AG08396 (cell line): ENCODE data around the gene HOXA4.
A peak's percentile ranks its signal among the peaks of the same experiment; 100 is the strongest.

Source experiments
- DNase-seq: peaks from one replicate; pipeline ENCODE4 v3.0.0; 2012; ENCODE audit warnings: low spot score, mixed read lengths

HOXA4 gene

GRCh38 chr7:27116962-27117886 is 13.3 kb downstream of the HOXA4 start:
- DNase-seq: no peak

GRCh38 chr7:27116031-27116961 is 14.3 kb downstream of the HOXA4 start:
- DNase-seq: no peak

GRCh38 chr7:27115221-27116026 is 15.1 kb downstream of the HOXA4 start:
- DNase-seq: peak; percentile 82

DNA sequence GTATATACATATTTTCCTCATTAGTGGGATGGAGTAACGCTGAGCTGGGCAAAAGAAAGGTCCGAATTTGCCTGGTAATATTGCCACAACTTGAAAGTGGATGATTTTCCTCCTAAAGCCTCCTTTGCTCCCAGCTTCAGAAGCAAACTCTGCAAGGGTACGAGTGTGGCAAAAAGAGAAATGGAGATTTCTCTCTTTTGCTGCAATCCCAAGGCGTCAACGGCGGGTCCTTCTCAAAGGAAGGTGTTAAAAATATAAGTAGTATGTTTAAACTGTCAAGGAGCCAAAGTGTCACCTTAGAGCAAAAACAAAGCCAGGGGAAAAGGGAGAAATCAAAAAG is 15.7 kb downstream of the HOXA4 start:
- DNase-seq: no peak

DNA sequence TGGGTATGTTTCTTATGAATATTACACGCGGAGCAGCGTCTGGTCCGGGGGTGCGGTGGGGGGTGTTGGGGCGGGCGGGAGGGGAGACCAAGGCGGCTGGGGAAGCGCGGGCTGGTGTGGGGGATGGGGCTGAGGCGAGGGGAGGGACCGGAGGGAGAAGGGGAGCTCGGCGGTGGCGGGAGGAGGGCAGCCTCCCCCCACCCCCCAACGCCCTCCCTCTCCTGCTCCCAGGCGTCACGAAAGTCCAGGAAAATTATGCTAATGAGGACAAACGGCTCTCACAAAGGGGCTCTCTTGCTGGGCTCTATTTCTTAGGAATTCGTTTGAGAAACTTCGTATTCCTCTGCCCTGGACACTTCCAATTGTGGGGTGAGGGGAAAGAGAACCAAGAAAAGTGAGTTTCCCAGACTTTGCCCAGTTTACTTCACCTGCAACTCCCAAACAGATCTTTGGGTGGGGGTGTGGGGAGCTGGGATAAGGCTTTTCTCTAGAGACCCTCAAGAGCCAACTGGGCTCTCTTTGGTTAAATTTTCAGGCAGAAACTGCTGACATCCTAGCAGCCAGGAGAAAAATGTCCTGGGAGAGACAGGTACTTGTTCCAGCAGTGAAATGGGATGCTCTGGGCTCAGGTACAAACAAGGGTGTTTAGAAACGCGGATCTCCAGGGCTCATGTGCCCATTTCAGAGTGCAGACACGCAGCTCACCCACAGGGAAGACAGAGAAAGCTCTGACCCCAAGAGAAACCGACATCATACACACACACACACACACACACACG is 16.4 kb downstream of the HOXA4 start:
- peak; percentile 44 for DNase-seq

GRCh38 chr7:27112955-27113949 is 17.3 kb downstream of the HOXA4 start:
- DNase-seq: peak; percentile 71

- no peak for DNase-seq
Observed at GRCh38 chr7:27112361-27112760, 18.2 kb downstream of the HOXA4 start.

DNA sequence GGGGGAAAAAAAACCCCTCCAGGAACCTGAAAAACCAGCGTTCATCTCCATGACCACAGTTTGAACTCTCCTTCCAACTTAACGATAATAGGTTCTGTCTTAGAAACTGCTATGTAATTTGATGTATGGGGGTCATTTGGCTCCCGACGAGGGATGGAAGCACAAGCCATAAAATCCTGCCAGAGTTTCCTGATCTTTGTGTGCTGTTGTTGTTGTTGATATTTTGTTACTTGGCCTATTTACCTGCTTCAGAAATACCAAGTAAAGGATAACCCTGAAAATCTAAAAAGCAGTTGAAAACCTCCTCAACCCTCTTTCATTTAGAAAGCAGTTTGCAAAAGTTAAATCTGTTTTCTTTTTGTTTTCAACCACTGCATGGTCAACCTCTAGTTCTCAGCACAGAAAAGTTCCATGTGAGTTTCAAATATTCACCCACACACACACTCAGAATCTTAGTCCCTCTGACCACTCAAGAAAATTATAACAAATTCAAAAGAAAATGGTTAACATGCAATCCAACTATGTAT is 18.7 kb downstream of the HOXA4 start:
- no peak for DNase-seq

DNA sequence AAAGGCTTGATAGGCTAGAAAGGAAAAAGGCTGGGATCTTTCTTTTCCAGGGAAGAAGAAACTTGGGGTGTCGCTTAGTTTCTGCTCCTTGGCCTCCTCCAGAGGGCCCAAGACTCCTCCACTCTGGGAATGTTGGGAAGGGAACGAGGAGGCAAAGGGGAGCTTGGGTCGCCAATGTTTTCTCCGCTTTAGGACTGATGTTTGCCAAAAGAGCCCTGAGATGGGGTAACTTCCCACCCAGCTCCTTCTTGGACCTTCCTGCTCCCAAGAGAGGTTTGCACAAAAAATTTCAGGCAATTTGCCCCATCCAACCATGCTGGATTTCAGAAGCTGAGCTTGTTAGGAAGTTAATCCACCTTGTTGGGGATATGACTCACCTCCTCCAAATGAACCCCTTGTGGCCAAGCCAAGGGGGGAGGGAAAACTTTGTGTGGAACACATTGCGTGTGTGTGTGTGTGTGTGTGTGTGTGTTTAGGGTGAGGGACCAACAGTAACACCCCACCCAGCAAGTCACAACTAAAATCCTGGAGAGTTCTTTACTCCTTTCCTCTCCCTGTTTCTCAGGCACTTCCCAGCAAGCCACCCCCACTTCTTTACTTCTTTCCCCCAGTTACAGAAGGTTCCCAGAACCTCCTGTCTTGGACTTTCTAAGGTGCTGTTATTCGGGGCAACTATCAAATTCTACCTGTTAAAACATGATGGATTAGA is 19.4 kb downstream of the HOXA4 start:
- peak; percentile 61 for DNase-seq

GRCh38 chr7:27110186-27111031 is 20.1 kb downstream of the HOXA4 start:
- DNase-seq: peak; percentile 85

DNA sequence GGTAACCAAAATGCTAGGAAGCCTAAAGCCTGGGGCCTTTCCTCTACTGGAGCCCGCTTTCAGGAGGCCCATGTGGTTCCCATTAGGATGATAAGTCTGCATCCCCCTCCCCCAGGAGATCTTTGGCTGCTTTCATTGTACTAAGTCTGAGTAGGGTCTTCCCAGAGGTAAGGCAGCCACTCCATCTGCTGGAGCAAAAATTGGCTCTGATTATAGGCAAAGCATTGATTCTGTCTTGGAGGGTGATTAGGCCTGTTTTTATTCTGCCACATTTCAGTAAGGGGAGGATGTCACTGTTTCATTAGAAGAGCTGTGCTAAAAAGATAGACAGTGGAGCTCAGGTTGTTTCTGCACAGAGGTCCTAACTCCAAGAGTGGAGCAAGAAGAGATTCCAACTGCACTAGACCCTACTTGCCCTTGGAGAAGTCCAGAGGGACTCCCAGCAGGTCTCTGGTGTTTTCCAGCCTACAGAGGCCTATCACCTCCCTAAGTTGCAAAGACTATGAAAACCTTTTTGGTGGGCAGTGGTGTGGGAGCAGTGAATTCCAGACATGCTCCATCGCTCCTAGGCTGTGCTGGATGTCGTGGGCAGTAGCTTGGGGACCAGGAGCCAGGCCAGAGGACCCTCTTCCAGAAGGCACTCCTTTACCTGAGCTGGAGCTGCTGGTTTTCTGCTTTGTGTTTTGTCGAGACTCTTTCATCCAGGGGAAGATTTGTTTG is 20.9 kb downstream of the HOXA4 start:
- DNase-seq: no peak

- peak; percentile 79 for DNase-seq
Observed at GRCh38 chr7:27108390-27109127, 22.0 kb downstream of the HOXA4 start.

GRCh38 chr7:27107391-27108381 is 22.9 kb downstream of the HOXA4 start:
- peak; percentile 54 for DNase-seq

GRCh38 chr7:27106901-27107240 is 23.7 kb downstream of the HOXA4 start:
- no peak for DNase-seq

DNA sequence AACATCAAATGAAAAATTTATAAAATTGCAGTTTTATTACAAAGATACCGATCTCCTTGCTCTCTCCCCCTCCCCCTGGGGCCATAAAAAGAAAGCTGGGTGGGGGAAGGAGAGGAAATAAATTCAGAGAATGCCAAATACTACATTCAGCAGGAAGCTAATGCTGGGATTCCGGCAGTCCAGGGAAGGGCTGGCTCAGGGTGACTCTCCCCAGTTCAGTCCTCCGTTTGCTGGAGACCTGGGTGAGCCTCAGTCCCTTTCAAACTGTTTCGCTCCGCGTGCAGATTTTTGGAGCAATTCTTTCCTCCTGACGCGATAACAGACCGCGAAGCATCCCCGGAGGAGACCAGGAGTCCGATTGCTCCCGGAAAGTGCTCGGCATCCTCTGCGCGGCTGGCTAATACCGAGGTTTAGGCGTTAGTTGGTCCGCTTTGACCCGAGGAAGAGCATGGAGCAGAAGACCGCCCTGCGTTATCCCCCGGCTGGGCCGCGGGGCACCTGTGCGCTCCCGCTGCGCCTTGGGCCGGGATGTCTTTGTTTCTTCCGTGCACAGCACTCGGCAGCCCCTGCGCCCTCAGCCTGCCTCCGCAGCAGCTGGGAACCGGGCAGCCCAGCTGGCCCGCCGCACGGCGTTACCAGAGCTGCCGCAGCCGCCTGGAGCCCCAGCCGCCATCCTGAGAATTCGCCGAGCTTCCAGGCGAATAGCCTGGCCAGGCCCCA is 24.2 kb downstream of the HOXA4 start:
- DNase-seq: peak; percentile 52
